ENCODE measurements around the gene OR2Z1. TPM values are rescaled to one million over a fixed set of nuclear protein-coding genes. Genes with fewer than 3 reads are reported as not detected.

OR2Z1 gene, protein sequence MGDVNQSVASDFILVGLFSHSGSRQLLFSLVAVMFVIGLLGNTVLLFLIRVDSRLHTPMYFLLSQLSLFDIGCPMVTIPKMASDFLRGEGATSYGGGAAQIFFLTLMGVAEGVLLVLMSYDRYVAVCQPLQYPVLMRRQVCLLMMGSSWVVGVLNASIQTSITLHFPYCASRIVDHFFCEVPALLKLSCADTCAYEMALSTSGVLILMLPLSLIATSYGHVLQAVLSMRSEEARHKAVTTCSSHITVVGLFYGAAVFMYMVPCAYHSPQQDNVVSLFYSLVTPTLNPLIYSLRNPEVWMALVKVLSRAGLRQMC
- not detected for total RNA-seq

DNA sequence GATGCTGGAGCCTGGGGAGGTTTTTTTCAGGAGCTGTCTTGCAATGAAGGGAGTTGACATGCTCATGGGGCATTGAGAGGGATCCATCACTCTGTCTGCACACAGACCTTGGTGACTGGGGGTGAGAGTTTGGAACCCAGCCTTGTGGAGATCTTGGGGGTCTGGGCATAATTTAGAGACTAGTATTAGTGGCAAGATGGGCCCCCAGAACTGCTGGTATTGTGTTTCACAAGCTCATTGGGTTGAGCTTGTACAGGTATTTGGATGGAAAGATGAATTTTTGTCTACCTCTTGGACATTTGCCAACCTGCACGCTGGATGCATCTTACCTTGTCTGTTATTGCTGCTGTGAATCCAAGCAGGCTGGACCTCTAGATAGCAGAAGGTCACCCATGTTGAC lies at the start of gene OR2Z1:
Gene OR2Z1, plus strand, starts transcription at position 301 of the 400 bp plus-strand sequence. CDS start 9,395 bp downstream, outside the sequence.
- no peak for DNase-seq

DNA sequence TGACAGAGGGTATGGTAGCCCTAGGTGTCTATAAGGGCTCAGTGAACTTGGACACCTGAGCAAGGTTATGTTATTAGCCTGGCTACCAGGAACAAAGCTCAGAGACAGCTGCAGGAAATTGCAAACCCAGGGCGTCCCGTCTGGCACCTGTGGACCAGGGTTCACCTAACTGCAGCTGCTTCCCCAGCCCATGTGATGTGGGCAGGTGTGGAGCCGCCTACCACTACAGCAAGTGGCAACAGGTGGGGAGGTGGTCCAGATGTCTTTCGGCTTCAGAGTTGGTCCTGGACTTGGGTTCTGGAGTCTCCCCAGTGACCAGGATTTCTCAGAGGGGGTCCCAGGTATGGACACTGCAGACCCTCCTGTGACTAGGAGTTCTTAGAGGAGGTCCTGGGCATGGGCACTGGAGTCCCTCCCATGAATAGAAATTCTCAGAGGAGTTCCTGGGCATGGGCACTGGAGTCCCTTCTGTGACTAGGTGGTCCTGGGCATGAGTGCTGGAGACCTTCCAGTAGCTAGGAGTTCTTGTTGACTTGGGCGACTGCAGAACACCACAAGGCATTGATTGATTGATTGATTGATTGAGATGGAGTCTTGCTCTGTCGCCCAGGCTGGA lies 48.0 kb upstream of the OR2Z1 start:
- DNase-seq: no peak

DNA sequence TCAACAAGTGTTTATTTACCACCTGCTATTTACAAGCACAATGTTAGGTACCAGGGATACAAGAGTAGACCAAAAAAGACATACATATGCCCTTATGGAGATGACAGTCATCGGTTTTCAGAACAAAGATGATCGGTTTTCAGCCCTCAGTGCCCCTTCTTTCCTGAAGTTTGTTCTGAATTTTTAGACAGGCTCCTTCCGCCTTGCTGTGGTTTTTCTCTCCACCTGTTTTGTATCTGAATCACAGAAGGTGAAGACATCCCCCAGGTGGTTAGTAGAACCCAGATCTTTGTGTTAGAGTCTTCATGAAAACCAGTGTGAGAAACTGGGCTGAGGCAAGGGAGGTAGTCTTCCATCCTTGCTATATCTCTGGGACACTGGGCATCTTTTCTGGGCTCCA lies 46.4 kb upstream of the OR2Z1 start:
- no peak for DNase-seq

DNA sequence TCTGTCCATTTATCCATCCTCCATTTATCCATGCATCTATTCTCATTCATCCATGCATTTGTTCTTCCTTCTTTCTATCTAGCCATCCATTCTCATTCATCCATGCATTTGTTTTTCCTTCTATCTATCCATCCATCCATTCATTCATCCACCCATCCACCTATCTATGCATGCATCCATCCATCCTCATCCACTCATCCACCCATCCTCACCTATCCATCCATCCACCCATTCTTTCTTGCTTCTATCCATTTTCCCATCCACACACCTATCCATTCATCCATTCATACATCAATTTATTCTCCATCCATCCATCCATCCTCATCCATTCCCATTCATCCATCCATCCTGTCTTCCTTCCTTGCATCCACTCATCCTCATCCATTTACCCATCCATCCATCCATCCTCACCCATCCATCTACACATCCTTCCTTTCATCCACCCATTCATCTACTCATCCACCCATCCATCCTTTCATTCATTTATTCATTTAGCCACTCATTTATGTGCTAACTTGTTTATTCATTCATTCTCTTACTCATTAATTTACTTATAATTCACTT lies 43.1 kb upstream of the OR2Z1 start:
- DNase-seq: no peak

DNA sequence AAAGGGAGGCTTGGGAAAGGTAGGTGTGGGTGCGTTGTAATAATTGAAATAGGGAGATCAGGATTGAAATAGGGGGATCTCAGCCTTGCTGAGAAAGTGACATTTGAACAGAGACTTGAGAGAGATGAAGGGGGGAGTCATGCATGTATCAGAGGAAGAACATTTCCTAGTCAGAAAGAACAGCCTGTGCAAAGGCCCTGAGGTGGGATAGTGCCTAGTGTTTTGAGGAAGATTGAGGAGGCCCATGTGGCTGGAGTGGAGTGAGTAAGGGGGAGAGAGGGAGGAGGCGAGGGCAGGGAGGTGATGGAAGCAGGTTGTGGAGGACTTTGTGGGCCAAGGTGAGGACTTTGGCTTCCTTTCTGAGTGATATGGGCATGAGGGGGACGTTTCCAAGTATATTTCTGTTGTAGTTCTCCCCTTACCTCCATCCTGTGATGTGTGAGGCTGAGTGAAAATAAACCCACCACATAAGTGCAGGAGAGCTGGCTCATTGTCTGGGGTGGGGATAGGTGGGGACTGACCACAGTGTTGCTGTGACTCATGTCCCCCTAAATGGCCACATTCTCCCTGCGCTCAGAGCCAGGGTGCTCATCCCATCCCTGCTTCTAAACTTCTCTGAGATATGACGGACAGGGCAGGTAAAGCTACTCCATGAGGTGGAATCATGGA lies 40.6 kb upstream of the OR2Z1 start:
- DNase-seq: no peak

DNA sequence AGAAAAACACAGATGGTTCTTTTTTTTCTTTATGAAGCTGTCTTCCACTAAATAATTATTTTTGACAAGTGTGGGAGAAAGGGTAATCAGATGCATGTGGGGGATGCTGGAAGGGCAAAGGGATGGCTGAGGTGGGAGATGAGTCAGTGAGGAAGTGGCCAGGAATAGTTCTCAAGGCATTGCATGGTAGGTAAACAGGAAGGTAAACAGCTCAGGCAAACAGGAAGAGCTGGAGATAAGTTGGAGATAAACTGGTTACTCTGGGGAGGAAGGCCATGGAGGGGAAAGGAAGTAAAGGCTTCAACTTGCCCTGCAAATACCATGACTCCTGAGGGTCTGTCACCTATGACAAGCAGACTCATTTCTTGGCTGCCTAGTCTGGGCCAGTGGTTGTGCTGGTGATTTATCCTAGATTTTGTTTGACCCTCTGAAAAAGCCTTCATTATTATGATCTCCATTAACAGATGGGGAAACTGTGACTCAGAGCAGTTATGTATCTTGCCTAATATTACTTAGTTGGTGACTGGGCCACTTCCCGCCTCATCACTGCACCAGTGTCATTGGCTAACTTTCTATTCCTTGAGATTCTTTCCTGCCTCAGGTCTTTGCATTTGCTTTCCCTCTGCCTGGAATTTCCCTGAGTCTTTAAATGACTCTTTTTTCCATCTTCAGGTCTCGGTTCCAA lies 39.9 kb upstream of the OR2Z1 start:
- no peak for DNase-seq

DNA sequence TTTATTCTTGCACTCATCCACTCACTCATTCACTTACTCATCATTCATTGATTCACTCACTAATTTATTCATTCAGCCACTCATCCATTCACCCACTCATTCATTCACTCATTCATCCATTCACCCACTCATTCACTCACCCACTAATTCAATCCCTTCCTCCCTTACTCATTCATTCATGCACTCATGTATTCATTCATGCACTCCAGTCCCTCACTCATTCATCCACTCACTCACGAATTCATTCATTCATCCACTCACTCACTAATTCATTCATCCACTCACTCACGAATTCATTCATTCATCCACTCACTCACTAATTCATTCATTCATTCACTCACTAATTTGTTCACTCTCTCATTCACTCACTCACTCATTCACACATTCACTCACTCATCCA lies 39.0 kb upstream of the OR2Z1 start:
- no peak for DNase-seq

DNA sequence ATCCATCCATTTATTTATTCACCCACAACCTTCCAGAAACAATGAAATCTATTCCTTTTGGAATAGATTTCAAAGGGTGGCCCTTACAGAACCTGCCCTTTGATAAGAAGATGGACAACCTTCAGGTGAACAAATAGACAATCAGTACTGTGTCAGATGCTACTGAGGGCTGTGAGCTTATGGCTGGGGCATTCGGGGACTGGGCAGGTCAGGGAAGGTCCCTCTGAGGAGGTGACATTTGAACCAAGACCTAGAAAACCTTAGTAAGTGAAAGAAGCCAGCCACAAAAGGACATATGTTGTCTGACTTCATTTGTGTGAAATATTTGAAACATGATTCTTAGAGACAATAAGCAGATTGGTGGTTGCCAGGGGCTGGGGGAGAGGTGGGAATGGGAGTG lies 38.5 kb upstream of the OR2Z1 start:
- no peak for DNase-seq

DNA sequence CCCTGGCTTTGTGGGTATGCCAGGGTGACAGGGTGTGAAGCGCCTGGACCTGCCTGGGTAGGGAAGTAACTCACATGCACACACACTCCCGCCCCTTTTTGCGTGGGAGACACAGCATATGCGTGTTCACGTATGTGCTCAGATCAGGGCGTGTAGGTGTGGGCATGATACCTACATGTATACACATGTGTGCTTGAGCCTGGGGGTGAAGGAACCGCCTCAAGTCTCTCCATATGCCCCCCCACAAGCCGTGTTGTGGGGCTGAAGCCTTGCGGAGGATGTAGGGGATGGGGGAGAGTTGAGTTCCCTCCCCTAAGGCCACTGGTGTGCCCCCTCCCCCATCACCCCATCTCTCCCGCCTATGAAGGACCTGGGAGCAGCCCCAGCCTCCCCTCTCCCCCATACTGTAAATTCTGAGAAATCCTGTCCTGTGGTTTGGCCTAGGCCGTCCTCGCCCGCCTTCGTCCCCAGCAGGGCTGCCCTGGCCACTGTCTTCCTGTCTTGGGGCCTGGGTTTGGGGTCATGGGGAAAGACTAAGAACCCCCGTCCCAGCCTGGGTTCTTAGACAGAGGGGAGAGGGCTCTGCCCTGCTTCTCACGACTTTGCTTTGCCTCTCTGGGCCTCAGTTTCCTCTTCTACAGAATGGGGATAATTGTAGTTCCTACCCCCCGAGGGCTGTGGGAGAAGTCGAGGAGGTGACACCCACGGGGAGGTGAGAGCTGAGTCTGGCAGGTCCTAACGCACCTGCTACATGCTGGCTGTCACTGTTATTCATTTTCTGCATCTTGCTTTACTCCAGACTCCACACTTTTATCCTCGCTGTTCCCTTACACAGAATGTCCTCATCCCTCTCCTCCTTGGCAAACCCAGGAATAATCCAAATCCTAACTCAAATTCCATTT lies 37.2 kb upstream of the OR2Z1 start:
- DNase-seq: no peak

DNA sequence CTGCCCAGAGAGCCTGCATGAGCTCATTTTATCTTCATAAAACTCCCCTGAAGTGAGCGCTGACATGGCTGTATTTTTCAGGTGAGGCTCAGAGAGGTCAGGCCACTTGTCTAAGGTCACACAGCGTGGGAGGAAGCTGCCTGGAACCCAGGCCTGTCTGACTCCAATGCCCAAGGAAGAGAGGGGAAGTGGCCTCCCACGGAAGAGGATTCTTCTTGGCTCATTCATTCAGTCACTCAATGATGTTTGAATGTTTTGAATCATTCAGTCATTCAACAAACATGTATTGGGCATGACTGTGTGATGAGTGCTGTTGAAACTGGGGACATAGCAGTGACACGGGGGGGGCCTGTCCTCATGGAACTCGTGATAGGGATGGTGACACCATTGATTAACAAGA lies 34.9 kb upstream of the OR2Z1 start:
- no peak for DNase-seq

DNA sequence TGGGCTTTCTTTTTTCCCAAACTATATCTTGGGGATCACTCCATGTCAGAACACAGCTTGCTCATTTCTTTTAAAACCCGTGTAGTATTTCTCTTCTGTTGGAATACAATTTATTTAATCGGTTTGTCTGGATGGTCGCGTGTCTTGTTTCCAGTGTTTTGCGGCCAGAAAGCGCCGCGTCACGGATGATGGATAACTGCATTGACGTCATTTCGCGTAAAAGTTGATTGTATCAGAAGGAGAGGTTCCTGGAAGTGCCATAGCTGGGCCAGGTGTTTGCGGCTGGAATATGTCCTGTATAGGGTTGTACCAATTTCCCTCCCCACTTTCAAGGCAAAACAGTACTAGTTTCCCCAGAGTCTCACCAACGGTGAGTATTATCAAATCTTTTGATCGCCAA lies 32.5 kb upstream of the OR2Z1 start:
- DNase-seq: no peak

DNA sequence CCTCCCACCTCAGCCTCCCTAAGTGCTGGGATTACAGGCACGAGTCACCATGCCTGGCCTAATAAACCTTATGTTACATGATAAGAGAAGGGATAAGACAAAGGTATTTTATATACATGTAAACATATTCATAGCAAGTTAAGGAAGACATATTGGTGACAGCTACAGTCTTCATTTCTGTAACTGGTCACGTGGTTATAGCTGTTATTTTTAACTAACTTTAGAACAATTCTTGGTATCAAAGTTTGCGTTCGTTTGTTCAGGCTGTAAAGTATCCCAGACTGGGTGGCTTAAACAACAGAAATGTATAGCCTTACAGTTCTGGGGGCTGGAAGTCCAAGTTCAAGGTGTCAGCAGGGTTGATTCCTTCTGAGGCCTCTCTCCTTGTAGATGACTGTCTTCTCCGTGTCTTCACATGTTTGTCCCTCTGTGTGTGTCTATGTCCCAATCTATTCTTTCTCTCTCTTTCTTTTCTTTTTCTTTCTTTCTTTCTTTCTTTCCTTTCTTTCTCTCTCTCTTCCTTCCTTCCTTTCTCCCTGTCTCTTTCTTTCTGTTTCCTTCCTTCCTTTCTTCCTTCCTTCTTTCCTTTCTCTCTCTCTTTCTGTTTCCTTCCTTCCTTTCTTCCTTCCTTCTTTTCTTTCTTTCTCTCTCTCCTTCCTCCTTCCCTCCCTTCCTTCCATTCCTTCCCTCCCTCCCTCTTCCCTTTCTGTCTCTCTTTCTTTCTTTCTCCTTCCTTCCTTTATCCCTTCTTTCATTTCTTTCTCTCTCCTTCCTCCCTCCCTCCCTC lies 30.5 kb upstream of the OR2Z1 start:
- no peak for DNase-seq

DNA sequence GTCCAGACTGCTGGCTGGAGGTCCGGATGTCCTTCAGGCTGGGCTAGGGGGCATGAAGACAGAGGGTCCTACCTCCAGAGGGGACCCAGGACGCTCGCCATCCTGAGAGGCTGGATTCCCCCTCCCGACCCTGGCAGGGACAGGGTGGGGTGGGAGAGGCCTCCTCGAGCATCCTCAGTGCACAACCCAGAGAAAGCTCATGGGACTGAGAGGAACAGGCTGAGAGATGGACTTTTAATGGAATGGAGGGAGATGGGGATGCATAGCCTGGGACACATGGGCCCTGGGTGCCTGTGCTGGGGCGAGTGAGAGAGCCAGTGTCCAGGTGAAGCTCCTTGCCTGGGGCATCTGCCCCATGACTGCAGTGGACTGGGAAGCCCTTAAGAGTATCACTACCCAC lies 25.9 kb upstream of the OR2Z1 start:
- DNase-seq: no peak

DNA sequence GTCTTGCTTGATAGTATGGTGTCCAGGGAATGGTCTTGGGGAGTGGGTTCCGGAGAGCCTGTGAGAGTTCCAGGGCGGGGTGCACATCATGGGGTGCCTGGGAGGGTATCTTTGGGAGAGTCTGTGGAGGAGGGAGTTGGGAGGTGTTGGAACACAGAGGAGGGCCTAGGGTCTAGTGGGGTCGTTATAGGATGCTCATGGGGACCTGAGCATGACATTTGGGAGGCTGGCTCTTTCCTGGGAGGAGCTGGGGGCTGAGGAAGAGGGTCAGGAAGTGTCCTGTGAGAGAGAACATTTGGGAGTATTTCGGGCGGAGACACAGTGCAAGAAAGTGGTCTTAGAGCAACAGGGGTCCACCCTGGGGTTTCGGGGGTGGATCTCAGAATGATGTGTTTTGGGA lies 25.5 kb upstream of the OR2Z1 start:
- DNase-seq: no peak

DNA sequence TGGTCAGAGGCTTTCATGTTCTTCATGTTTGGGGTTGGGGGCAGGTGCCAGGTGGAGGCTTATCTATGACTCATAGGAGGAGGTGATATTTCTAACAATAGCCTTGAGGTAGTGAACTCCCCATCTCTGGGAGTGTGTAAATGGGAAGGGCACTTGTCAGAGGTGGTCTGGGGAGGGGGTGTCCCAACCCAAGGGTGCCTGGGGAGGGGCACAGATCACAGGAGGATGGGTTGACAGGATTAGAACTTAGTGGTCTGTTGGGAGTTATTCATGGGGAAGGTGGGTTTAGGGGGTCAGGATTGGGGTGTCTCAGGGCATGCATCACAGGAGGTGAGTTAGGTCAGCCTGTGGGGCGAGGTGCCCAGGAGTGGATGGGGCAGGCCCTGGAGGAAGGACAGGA lies 24.4 kb upstream of the OR2Z1 start:
- DNase-seq: no peak

DNA sequence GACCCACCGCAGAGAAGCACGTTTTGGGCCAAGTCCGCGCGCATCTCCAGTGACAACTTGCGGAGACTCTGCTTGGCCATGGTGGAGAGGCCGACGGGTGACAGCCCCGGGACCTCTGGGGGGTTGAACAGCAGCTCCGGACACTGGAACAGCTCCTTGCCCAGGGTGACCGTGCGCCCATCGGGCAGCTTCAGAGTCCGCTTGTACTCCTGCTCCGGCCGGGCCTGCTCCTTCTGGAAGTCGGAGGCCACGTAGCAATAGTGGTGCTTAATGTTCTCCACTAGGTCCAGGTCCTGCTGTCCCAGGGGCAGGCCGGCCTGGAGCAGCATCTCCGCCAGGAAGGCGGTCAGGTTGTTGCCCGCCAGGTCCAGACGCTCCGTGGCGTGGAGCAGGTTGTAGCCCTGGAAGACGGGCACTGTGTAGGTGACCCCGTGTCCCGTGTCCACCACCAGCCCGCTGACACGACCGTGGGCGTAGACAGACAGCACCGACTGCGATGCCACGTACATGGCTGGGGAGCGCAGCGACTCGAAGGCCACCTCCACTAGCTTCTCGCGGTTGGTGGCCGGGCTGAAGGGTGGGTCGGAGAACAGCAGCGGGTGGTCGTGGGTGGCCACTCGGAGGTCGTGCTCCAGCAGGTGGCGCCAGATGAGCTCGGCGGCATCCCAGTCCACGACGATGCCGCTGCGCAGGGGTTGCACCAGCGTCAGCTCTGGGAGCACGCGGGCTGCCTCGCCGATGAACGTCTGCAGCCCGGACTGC lies 23.6 kb upstream of the OR2Z1 start:
- DNase-seq: no peak

DNA sequence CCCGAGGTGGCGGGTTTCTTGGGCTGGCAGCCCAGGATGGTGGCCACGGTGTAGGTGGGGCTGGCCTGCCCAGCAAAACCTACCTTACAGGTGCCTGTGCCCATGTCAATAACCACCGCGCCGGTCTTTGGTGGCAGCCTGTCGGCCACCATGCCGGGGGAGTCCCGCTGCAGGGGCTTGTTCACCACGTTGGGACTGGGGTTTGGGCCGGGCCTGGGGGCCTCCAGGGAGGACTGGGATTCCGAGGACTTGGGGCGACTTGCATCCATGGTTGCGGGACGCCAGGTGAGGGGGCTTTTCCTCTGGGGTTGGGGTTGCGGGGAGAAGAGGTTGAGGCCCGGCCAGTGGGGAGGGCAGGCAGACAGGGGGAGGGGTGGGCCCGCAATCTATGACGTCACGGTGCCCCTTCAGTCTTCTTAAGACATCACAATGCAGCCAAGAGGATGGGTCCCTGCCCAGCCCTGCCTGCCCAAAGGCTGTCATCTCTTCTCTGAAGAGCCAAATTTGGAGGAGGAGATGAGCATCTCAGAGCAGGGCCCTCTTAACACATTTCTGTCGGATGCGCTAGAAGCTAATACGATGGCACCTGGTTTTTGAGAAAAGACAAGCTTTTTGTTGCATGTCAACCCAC lies 22.9 kb upstream of the OR2Z1 start, which contains the start of gene ACTL9:
Gene ACTL9, minus strand, starts transcription at position 363 of the 631 bp plus-strand sequence. Its CDS starts 94 bp downstream, at position 269.
- no peak for DNase-seq

DNA sequence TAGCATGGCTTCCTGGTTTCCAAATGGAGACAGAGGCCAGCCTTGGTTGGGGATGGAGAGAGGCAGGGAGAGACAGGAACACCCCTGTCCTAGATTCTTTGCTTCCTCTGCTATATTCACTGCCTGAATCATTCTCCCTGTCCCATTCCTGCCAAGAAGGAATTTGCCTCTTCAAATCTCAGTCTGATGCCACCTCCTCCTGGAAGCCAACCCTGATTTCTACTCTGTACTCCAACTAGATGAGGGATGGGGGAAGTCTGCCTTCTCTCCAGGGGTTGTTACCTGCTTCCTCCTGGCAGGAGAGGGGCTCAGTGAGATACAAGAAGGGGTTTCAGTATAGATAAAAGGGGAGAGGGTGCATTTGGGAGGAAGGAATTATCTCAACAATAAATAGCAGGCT lies 21.5 kb upstream of the OR2Z1 start:
- DNase-seq: no peak

DNA sequence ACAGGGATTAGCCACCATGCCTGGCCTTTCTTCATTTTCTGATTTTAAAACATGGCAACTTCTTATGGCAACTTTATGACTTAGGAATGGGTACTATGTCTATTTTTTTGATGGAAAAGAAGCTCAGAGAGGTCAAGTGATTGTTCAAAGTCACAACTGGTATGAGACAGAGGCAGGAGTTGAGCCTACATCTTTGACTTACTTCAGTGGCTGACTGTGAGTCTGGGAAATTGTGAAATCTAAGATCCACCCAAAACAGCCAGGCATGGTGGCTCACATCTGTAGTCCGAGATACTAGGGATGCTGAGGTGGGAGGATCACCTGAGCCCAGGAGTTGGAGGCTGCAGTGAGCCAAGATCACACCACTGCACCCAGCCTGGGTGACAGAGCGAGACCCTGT lies 20.5 kb upstream of the OR2Z1 start:
- no peak for DNase-seq

DNA sequence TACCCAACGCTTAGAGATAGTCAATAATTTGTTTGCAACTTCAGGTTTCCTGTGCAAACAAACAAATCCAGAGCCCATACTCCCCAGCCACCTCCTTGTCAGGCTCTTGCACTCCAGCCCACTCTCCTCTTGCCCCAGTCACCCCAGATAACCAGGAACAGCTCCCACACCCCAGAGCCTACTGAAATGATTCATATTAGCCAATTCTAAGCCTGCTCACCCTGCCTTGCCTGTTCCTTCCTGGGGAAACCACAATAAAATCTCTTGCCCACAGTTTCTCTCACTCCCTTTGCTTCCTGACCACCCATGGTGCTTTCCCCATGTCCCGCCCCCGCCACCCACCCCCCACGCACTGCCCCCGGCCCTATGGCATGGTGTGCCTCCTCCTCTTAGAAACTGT lies 19.1 kb upstream of the OR2Z1 start:
- no peak for DNase-seq

Measured in occipital lobe (tissue), 2 donors.